Measurements from ENCODE around the gene TCIRG1. TPM values are rescaled to one million over a fixed set of nuclear protein-coding genes. Genes with fewer than 3 reads are reported as not detected.

TCIRG1 gene
- total and polyA plus RNA-seq, 2 of the 13 experiments (the other 11 are each of a cell fraction or from before 2014, with no cell fraction given) = 48.0 to 69.6 TPM

- TF ChIP-seq, protein P1, sequence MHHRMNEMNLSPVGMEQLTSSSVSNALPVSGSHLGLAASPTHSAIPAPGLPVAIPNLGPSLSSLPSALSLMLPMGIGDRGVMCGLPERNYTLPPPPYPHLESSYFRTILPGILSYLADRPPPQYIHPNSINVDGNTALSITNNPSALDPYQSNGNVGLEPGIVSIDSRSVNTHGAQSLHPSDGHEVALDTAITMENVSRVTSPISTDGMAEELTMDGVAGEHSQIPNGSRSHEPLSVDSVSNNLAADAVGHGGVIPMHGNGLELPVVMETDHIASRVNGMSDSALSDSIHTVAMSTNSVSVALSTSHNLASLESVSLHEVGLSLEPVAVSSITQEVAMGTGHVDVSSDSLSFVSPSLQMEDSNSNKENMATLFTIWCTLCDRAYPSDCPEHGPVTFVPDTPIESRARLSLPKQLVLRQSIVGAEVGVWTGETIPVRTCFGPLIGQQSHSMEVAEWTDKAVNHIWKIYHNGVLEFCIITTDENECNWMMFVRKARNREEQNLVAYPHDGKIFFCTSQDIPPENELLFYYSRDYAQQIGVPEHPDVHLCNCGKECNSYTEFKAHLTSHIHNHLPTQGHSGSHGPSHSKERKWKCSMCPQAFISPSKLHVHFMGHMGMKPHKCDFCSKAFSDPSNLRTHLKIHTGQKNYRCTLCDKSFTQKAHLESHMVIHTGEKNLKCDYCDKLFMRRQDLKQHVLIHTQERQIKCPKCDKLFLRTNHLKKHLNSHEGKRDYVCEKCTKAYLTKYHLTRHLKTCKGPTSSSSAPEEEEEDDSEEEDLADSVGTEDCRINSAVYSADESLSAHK (CRISPR knock-in tag; IDR thresholded peaks at IDR 0.05; ENCODE audit: borderline replicate concordance) = no peak
- TF ChIP-seq TFDP1 (CRISPR knock-in tag; IDR thresholded peaks at IDR 0.05; ENCODE audit: borderline replicate concordance) (peak; percentile 78), ZNF337 (CRISPR knock-in tag; IDR thresholded peaks at IDR 0.05; ENCODE audit: borderline replicate concordance, low read depth) (no peak), ZBTB26 (CRISPR knock-in tag; IDR thresholded peaks at IDR 0.05; ENCODE audit: borderline replicate concordance) (no peak; the same call in 1 of the 2 replicates), ZNF788 (CRISPR knock-in tag; IDR thresholded peaks at IDR 0.05; ENCODE audit: borderline replicate concordance) (peak; percentile 72; the same call in 1 of the 2 replicates), ZNF562 (CRISPR knock-in tag; IDR thresholded peaks at IDR 0.05; ENCODE audit: borderline replicate concordance) (no peak), ELF3 (CRISPR knock-in tag; IDR thresholded peaks at IDR 0.05) (no peak; the same call in 1 of the 2 replicates), ZNF510 (CRISPR knock-in tag; IDR thresholded peaks at IDR 0.05; ENCODE audit: low read depth) (no peak), ZBTB10 (CRISPR knock-in tag; IDR thresholded peaks at IDR 0.05; ENCODE audit: borderline replicate concordance) (no peak), ZNF251 (CRISPR knock-in tag; IDR thresholded peaks at IDR 0.05) (no peak), RBFOX2 (IDR thresholded peaks at IDR 0.05; ENCODE audit: low read depth, low read length) (peak; percentile 71; the same call in 1 of the 2 replicates), ETV5 (CRISPR knock-in tag; IDR thresholded peaks at IDR 0.05; ENCODE audit: borderline replicate concordance) (no peak), KAT7 (CRISPR knock-in tag; IDR thresholded peaks at IDR 0.05; ENCODE audit: borderline replicate concordance) (no peak), NFYC (CRISPR knock-in tag; IDR thresholded peaks at IDR 0.05) (no peak), ZNF263 (CRISPR knock-in tag; IDR thresholded peaks at IDR 0.05) (no peak; the same call in 1 of the 2 replicates)
- TF ChIP-seq, protein P2, sequence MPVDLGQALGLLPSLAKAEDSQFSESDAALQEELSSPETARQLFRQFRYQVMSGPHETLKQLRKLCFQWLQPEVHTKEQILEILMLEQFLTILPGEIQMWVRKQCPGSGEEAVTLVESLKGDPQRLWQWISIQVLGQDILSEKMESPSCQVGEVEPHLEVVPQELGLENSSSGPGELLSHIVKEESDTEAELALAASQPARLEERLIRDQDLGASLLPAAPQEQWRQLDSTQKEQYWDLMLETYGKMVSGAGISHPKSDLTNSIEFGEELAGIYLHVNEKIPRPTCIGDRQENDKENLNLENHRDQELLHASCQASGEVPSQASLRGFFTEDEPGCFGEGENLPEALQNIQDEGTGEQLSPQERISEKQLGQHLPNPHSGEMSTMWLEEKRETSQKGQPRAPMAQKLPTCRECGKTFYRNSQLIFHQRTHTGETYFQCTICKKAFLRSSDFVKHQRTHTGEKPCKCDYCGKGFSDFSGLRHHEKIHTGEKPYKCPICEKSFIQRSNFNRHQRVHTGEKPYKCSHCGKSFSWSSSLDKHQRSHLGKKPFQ (CRISPR knock-in tag; IDR thresholded peaks at IDR 0.05; ENCODE audit: insufficient replicate concordance) = no peak
These were observed 28.5 kb upstream of the TCIRG1 start, which contains the start of gene ALDH3B1 (continued) for GRCh38 chr11:68010090-68011041.

All from HepG2 (cell line).